GM12874 (cell line): Measurements from ENCODE around the gene NCOA1.

Source experiments
- CTCF ChIP-seq: IDR thresholded peaks from 2 replicates; pipeline ENCODE4 v1.5.1; 2011; ENCODE audit warnings: low read depth, mild to moderate bottlenecking, control low read depth, low read length, moderate library complexity; ENCODE audit not compliant: insufficient read depth

NCOA1 gene

DNA sequence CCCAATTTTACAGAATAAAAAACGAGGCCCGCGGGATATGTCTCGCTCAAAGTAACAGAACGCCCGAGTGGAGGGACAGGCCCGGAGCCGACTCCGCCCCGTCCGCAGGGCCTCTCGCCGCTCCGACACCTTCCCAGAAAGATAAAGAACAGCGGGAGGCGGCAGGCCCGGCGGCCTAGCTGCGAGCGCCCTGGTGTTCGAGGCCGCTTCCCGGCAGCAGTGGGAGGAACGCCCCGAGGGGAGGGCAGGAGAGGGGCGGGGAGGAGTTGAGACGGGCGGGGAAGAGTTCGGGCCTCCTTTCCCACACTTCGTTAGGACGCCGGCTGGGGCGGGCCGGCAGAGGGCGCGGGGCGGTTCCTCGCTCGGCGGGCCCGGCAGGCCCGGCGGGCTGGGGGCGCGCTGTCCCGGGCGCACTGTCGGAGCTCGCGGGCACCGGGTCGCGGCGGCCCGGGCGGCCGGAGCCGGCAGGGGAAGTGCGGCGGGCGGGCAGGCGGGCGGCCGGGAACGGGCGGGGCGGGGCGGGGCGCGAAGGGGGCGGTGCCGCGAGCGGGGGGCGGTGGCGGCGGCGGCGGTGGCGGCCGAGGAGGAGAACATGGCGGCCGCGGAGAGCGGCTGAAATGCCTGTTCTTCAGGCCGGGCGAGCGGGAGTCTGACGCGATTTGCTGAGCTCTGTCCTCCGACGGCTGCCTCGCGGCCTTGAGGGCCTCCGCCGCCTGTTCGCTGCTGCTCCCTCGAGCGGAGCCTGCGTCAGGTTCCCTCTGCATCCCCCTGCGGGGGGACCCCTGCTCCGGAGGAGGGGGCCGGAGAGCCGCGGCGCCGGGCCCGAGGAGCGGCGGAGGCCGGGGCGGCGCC is at the start of gene NCOA1:
NCOA1 (plus strand) TSS at position 565 of the 852 bp plus-strand sequence. CDS start 167,424 bp downstream, outside the sequence.
- TF ChIP-seq CTCF: peak; percentile 22; the same call in 1 of the 2 replicates

- no peak for TF ChIP-seq CTCF
Measured at GRCh38 chr2:24448797-24449196, 42.3 kb upstream of the NCOA1 start.

GRCh38 chr2:24449344-24449743 is 41.7 kb upstream of the NCOA1 start:
- TF ChIP-seq CTCF: no peak

GRCh38 chr2:24451805-24452501 is 39.1 kb upstream of the NCOA1 start:
- no peak for TF ChIP-seq CTCF

- TF ChIP-seq CTCF: no peak
Measured at GRCh38 chr2:24452502-24452885, 38.6 kb upstream of the NCOA1 start.

DNA sequence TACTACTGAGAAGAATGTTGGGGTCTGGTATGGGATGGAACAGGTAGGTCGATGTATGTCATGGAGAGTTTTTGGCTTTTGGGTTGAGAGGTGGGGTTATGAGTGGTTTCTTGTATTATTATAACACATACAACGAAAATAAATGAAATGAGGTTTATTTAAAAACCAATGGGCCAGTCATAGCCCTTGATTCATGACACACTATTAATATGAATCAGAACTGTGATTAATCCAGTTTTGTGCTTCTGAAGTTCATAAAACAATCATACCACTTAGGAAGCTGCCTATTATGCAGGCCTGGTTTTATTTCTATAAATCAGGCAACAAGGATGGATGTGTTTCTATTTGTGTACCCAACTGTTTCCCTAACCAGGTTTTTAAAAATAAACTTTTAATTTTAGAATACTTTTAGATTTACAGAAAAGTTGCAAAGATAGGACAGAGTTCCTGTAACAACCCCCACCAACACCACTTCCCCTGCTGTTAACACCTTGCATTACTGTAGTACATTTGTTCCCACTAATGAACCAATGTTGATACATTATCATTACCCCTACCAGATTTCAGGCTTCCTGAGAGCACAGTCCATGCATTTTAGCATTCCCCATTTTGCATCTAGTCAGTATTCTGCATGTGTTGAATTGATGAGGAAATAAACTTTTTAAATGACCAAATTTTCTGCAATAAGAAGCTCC is 37.5 kb upstream of the NCOA1 start:
- TF ChIP-seq CTCF: no peak

DNA sequence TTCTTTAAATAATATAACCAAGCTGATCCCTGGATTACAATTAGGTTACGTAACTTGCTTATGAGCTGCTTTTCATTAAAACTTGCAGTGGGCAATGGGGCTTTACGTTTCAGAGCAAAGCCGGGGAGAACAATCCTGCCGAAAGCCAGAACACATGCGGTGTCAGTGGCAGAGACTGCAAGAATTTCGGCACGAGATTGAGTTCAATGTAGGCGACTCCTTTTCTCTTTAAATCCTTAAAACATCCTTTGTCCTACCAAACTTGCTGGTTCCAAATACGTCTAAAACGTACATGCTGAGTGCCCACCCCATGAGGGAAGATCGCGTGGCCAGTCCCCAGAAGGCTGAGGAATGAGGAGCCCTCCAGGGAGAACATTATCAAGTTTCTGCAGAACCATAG is 36.8 kb upstream of the NCOA1 start:
- no peak for TF ChIP-seq CTCF
